ENCODE results near the gene SEC16A.
A peak's percentile ranks its signal among the peaks of the same experiment; 100 is the strongest.

Gene SEC16A

DNA sequence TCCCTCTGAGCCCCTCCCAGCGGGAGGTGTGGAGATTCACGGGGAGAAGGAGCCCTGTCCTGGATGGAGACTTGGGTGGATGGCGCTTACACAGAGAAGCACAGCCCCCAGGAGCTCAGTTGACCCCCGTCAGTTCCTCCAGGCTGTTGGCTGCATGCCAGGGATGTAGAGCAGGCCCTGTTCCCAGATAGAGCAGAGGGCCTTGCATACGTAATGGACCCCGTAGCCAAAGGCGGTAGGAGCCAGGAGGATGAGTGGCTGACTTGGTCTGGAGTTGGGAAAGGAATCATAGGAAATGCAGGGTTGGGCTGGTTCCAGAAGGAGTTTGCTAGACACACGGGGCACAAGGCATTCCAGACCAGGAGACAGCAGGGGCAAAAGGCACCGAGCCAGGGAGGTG lies 69.9 kb downstream of the SEC16A start:
- Histone ChIP-seq H3K27ac (ENCODE audit: poor library complexity, severe bottlenecking) (no peak overlapping the region), H3K36me3 (ENCODE audit: low read depth) (peaks cover 74% of the 10 kb centered on the region), H3K4me1 (ENCODE audit: insufficient read depth, poor library complexity, severe bottlenecking) (peaks cover 8% of the 10 kb centered on the region), H3K4me3 (ENCODE audit: severe bottlenecking) (no peak overlapping the region), H3K9me3 (ENCODE audit: severe bottlenecking) (no peaks in the 10 kb centered on the region), H3K27me3 (ENCODE audit: insufficient read depth, poor library complexity, severe bottlenecking) (no peaks in the 10 kb centered on the region)
- TF ChIP-seq, protein P1, sequence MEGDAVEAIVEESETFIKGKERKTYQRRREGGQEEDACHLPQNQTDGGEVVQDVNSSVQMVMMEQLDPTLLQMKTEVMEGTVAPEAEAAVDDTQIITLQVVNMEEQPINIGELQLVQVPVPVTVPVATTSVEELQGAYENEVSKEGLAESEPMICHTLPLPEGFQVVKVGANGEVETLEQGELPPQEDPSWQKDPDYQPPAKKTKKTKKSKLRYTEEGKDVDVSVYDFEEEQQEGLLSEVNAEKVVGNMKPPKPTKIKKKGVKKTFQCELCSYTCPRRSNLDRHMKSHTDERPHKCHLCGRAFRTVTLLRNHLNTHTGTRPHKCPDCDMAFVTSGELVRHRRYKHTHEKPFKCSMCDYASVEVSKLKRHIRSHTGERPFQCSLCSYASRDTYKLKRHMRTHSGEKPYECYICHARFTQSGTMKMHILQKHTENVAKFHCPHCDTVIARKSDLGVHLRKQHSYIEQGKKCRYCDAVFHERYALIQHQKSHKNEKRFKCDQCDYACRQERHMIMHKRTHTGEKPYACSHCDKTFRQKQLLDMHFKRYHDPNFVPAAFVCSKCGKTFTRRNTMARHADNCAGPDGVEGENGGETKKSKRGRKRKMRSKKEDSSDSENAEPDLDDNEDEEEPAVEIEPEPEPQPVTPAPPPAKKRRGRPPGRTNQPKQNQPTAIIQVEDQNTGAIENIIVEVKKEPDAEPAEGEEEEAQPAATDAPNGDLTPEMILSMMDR (IDR thresholded peaks at IDR 0.05; ENCODE audit: poor library complexity, severe bottlenecking): no peak
- DNase-seq (ENCODE audit: low spot score): no peak
- ATAC-seq (ENCODE audit: low read depth): no peak

GRCh38 chr9:136411378-136411777 lies 71.5 kb downstream of the SEC16A start:
- peak overlapping the region; percentile 76 for H3K4me3 ChIP-seq (ENCODE audit: severe bottlenecking)
- DNase-seq (ENCODE audit: low spot score) (no peak), ATAC-seq (ENCODE audit: low read depth) (no peak)
- peak overlapping the region; percentile 66 for H3K27ac ChIP-seq (ENCODE audit: poor library complexity, severe bottlenecking)
- H3K36me3 ChIP-seq (ENCODE audit: low read depth): peaks cover 72% of the 10 kb centered on the region
- peaks cover 8% of the 10 kb centered on the region for H3K4me1 ChIP-seq (ENCODE audit: insufficient read depth, poor library complexity, severe bottlenecking)
- TF ChIP-seq, protein P1 (IDR thresholded peaks at IDR 0.05; ENCODE audit: poor library complexity, severe bottlenecking): no peak
- no peaks in the 10 kb centered on the region for H3K27me3 ChIP-seq (ENCODE audit: insufficient read depth, poor library complexity, severe bottlenecking)
- H3K9me3 ChIP-seq (ENCODE audit: severe bottlenecking): no peaks in the 10 kb centered on the region

GRCh38 chr9:136410500-136411287 lies 72.1 kb downstream of the SEC16A start, which contains the start of the genes ENTR1 and PMPCA:
TSS of gene ENTR1 (minus strand) at chr9:136410614. CDS start at chr9:136410397, 217 bp downstream.
TSS of gene PMPCA (plus strand) at chr9:136410658. CDS start at chr9:136410669, 11 bp downstream.
- Histone ChIP-seq H3K27me3 (ENCODE audit: insufficient read depth, poor library complexity, severe bottlenecking) (no peaks in the 10 kb centered on the region), H3K4me3 (ENCODE audit: severe bottlenecking) (peak within 1 kb of the TSS; percentile 76), H3K4me1 (ENCODE audit: insufficient read depth, poor library complexity, severe bottlenecking) (peaks cover 8% of the 10 kb centered on the region), H3K9me3 (ENCODE audit: severe bottlenecking) (no peaks in the 10 kb centered on the region), H3K27ac (ENCODE audit: poor library complexity, severe bottlenecking) (peak within 1 kb of the TSS; percentile 66), H3K36me3 (ENCODE audit: low read depth) (peaks cover 72% of the 10 kb centered on the region)
- TF ChIP-seq, protein P1 (IDR thresholded peaks at IDR 0.05; ENCODE audit: poor library complexity, severe bottlenecking): no peak
- peak; percentile 89 for DNase-seq (ENCODE audit: low spot score)
- peak; percentile 71 for ATAC-seq (ENCODE audit: low read depth)

DNA sequence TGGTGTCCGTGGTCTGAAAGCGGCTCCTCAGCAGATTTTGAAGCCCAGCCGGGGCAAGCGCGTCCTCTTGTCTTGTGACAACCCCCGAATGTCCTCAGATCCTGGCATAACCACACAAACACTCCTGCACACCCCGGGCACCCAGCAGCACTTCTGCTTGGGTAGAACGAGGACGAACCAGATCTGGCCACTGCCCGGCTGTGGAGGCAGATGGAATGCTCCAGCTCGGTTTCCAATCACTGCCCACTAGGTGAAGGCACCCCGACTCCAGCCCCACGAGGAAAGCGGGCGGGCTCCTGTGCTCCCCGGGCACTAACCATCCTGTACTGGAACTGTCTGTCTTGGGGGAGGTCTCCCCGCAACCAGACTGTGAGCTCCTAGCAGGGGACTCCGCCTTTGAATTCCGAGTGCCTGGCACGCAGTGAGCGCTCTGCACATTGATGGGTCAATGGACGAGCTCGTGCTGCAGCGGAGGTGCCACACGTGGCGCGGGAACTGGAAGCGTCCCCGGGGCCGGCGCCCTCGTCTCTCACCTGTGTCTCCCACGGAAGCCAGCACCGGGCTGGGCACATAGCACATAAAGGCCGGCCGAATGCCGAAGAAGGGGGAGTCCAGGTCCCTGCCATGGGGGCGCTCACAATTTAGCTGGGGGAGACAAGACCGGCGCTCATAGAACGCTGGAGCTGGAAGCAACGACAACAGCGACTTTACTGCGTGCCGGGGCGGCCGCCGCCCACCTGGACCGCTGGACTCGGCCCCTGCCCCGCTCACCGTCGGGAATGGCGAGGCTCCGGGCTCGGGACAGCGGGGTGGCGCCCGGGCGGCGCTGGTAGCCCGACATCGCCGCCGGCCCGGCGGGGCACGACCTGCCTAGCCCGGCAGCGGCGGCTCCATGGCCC lies 73.0 kb downstream of the SEC16A start:
- Histone ChIP-seq H3K27ac (ENCODE audit: poor library complexity, severe bottlenecking) (peak overlapping the region; percentile 66), H3K4me3 (ENCODE audit: severe bottlenecking) (peak overlapping the region; percentile 76), H3K9me3 (ENCODE audit: severe bottlenecking) (no peaks in the 10 kb centered on the region), H3K4me1 (ENCODE audit: insufficient read depth, poor library complexity, severe bottlenecking) (peaks cover 8% of the 10 kb centered on the region), H3K27me3 (ENCODE audit: insufficient read depth, poor library complexity, severe bottlenecking) (no peaks in the 10 kb centered on the region), H3K36me3 (ENCODE audit: low read depth) (peaks cover 72% of the 10 kb centered on the region)
- ATAC-seq (ENCODE audit: low read depth) (peak; percentile 49), DNase-seq (ENCODE audit: low spot score) (peak; percentile 61)
- TF ChIP-seq, protein P1 (IDR thresholded peaks at IDR 0.05; ENCODE audit: poor library complexity, severe bottlenecking): no peak

Data from RWPE2 (cell line).